Measurements from ENCODE around the gene MAP3K2.
"Not testable (repeated sequence)": the region's sequence is repeated elsewhere in the genome, so short reads cannot be mapped to it uniquely, and the experiment has no call there.

MAP3K2 gene

GRCh38 chr2:127421116-127421800 lies 33.5 kb upstream of the MAP3K2 start:
- DNase-seq: no peak

GRCh38 chr2:127420039-127420864 lies 32.5 kb upstream of the MAP3K2 start:
- DNase-seq: no peak

- peak in 1 of 2 experiments; percentile 18 for DNase-seq
Measured at GRCh38 chr2:127419448-127420038, 31.8 kb upstream of the MAP3K2 start.

GRCh38 chr2:127419112-127419430 lies 31.3 kb upstream of the MAP3K2 start:
- DNase-seq: no peak

GRCh38 chr2:127418300-127419111 lies 30.7 kb upstream of the MAP3K2 start, which contains the start of gene PROC:
TSS of gene PROC (plus strand) at chr2:127418427. CDS start at chr2:127419943, 1,516 bp downstream.
- DNase-seq: no peak

GRCh38 chr2:127417406-127417805 lies 29.6 kb upstream of the MAP3K2 start:
- DNase-seq: no peak

GRCh38 chr2:127416506-127417001 lies 28.8 kb upstream of the MAP3K2 start:
- no peak for DNase-seq

- DNase-seq: peak; percentile 55 to 93
Measured at GRCh38 chr2:127415593-127416505, 28.1 kb upstream of the MAP3K2 start.

GRCh38 chr2:127414638-127415592 lies 27.1 kb upstream of the MAP3K2 start:
- DNase-seq: no peak

- DNase-seq: no peak
Measured at GRCh38 chr2:127413782-127414637, 26.2 kb upstream of the MAP3K2 start.

- DNase-seq: no peak
Measured at GRCh38 chr2:127413200-127413599, 25.4 kb upstream of the MAP3K2 start.

GRCh38 chr2:127411653-127412369 lies 24.0 kb upstream of the MAP3K2 start:
- peak in 1 of 2 experiments; percentile 29 for DNase-seq

- peak in 1 of 2 experiments; percentile 29 for DNase-seq
Measured at GRCh38 chr2:127410871-127411652, 23.3 kb upstream of the MAP3K2 start.

GRCh38 chr2:127409716-127410115 lies 21.9 kb upstream of the MAP3K2 start:
- DNase-seq: not testable (repeated sequence)

GRCh38 chr2:127408807-127409099 lies 21.0 kb upstream of the MAP3K2 start:
- DNase-seq: no peak

GRCh38 chr2:127408004-127408806 lies 20.4 kb upstream of the MAP3K2 start:
- DNase-seq: peak; percentile 58 to 90

- DNase-seq: no peak
Measured at GRCh38 chr2:127407661-127408003, 19.9 kb upstream of the MAP3K2 start.

All from NCI-H526 (cell line).